ENCODE results near the gene ST3GAL5.
"Not testable (repeated sequence)": the region's sequence is repeated elsewhere in the genome, so short reads cannot be mapped to it uniquely, and the experiment has no call there.

Gene ST3GAL5

DNA sequence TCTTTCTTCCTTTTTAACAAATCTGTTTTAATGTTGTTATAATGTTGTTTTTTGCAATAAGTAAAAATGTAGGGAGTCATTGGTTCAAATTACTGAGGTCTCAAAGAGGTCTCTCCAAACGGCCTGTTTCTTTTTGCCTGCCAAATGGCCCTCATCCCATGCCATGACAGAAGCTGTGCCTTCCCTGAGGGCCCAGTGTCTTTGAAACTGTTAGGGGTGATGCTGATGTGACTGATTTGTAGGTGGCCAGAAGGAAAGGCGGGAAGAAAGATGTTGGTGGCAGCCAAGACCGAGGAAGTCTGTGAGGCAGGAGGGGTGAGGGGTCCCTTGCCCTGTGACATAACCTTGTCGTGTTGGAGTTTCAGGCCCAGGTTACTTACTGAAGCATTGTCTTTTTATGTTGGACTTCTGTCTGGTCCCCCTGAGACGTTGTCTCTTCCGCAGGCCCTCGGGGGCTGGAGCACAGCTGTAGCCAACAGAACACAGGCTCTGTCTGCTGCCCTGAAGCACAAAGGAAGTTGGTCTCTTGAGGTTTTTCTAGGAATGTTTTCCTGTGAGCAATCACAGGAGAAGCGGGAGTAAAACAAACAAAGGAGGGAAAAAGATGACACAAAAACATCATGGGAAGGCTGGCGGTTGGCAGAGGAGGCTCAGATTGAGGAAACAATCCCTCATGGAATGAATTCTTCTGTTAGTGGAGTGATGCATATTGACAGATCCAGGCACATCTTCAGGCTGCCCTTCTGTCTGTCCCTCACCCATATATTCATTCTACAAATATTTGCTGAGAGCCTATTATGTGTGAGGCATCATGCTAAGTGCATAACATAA is 4.9 kb upstream of the ST3GAL5 start:
- no peak for DNase-seq (ENCODE audit: low spot score)

- no peak for DNase-seq (ENCODE audit: low spot score)
These were observed 3.6 kb upstream of the ST3GAL5 start for GRCh38 chr2:85892216-85892944.

DNA sequence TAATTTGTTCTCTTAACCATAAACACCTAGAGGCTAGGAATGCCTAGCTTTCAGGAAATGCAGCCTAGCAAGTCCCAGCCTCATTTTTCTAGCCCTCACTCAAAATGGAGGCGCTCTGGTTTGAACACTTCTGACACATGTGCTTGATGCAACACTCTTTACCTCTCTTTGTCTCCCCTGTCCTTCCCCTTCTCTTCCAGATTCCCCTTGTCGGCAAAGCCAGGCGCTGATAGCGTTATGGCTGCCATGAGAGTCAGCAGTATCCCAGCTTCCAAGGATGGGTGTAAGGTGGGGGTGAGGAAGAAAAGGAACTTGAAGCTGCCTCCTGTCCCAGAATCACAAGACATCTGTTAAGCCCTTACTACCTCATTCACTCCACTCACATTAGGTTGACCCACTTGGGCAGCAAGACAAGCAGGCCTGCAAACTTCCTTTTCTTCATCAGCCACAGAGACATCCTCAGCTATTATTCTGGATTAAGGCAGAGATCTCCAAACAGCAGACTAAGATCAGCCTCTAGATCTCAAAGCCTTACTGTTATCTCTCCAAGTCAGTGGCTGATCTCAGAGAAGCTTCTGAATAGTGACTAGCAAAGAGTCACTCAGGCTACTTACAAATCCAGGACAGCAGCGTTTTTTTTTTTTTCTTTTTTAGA is 1.9 kb upstream of the ST3GAL5 start:
- DNase-seq (ENCODE audit: low spot score), result no peak

GRCh38 chr2:85889627-85890281 is 964 bp upstream of the ST3GAL5 start:
- no peak for DNase-seq (ENCODE audit: low spot score)

DNA sequence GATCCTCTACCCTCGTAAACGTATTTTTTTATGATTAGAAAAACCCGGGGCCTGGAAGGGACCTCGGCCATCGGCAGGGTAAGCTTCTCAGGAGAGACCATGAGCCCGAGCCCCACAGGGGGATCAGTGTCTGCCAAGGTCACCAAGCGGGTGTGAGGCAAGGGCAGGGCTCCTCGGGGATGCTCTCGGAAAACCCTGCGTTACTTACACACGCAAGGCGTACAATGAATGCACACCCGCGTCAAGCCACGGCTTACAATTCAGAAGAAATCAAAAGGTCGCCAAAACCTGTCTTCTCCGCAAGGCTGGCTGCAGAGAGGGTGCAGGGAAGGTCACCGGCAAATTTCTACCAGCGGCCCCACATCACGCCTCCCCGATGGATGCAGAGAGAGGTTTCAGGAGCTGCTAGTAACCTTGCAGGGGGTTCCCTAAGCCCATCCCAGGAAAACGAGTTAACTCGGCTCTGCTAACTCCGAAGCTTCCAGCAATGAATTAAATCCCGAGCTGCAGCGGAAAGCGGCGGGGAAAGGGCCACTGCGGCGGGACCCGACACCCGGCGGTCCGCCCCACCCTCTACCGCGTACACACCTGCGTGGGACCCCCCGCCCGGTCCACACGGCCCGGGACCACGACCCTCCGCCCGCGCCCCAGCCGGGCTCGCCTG is 638 bp downstream of the ST3GAL5 start:
- DNase-seq (ENCODE audit: low spot score), result peak; percentile 46

DNA sequence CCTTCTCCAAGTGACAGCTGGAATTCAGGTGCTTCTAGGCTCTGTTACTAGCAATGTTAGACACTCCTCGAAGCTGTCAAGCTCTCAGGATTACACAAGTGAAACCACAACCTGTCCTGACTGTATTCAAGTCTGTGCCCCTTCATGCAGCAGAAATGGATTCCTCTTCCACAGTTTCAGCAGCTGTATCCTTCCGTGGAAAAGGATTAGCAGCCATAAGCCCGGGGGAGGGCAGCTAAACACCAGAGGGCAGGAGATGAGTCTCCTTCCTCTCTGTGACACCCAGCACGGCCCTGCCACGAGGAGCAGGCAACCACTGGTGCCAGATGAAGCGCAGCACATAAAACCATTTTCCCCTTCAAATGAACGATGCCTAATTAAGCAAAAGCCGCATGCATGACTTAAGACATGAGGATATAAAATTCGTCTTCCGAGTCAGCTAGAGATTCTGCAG is 1.2 kb downstream of the ST3GAL5 start:
- DNase-seq (ENCODE audit: low spot score), result peak; percentile 52

- DNase-seq (ENCODE audit: low spot score), result no peak
These were observed 2.2 kb downstream of the ST3GAL5 start for GRCh38 chr2:85886590-85886989.

DNA sequence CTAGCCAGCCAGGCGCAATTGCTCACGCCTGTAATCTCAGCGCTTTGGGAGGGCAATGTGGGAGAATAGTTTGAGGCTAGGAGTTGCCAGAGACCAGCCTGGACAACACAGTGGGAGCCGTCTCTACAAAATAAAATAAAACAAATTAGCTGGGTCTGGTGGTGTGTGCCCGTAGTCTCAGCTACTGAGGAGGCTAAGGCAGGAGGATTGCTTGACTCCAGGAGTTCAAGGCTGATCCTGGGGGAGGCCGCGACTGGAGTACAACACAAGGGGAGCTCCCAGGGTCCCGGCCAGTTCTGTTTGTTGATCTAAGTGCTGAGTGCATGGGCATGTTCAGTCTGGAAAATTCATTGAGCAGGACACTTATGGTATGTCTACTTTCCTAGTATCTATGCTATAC is 2.6 kb downstream of the ST3GAL5 start:
- no peak for DNase-seq (ENCODE audit: low spot score)

GRCh38 chr2:85881781-85882180 is 7.0 kb downstream of the ST3GAL5 start:
- not testable (repeated sequence) for DNase-seq (ENCODE audit: low spot score)

GRCh38 chr2:85880716-85881328 is 8.0 kb downstream of the ST3GAL5 start:
- DNase-seq (ENCODE audit: low spot score), result not testable (repeated sequence)

GRCh38 chr2:85878719-85879370 is 9.9 kb downstream of the ST3GAL5 start:
- no peak for DNase-seq (ENCODE audit: low spot score)

GRCh38 chr2:85875350-85876050 is 13.3 kb downstream of the ST3GAL5 start:
- no peak for DNase-seq (ENCODE audit: low spot score)

DNA sequence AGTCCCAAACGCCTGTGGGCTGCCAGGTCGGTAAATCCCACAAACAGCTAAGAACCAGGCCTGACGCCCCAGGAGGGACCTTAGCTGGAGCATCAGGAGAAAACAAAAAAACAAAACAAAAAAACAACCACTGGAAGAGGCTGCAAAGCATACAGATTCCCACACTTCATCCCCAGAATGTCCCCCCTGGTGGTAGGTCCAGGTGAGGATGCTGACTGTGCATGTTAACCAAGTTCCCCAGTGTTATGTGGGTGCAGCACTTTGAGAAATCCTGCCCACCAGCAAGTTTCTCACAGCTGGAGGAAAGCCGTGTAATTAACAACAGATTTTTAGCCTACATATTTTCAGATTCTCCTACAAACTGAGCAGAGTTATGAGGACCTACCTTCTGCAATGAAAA is 15.1 kb downstream of the ST3GAL5 start:
- no peak for DNase-seq (ENCODE audit: low spot score)

DNA sequence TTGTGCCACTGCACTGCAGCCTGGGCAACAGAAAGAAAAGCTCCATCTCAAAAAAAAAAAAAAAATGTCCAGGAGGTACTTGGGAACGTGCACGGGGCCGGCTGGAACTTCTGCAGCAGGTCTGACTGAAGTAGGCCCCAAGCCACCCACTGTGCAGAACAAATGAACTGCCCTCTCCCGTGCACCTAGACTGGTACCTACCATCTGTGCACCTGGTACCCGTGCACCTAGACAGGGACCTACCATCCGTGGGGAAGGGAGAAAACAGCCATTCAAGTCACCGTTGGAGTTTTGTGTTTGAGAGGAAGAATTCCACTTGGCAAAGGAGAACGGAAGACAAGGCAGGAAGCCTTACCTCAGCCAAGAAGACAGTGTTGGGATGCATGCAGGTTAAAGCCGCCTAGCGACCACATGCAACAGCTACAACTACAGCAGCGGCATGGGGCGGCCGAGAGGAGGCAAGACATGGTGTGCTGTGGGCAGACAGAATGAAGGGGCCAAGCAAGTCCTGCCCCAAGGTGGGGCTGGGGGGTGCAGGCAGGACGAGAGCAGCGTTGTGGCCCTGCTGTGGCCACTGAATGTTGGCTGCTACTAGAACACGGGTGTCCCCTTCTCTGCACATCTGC is 16.1 kb downstream of the ST3GAL5 start:
- no peak for DNase-seq (ENCODE audit: low spot score)

DNA sequence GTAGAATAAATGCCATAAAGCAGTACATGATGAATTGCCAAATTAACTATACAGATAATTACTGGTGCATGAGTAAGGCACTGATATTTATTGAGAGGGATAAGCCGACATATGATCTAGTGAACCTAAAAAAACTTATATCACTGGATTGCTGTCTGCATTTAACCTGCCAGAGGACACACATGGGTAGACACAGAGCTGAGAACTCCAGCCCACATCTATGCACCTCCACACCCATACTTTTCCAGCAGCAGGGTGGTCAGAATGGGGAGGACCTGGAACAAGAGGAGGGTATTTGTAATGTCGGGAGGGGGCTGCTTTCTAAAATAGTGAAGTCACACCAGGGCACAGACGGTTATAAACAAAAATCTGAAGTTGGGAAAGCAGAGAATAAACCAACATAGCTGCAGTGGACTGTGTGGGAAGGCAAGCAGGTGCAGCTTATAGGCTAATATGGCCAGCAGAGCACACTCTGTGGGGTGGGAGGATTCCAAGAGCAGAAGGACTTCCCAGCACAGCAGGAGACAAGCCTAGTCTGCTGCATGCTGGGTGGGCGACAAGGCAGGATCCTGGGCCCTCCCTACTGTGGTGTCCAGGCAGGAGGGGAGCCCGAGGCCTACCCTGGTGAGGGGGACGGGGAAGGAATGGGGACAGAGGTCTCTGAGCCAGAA is 17.2 kb downstream of the ST3GAL5 start:
- no peak for DNase-seq (ENCODE audit: low spot score)

DNA sequence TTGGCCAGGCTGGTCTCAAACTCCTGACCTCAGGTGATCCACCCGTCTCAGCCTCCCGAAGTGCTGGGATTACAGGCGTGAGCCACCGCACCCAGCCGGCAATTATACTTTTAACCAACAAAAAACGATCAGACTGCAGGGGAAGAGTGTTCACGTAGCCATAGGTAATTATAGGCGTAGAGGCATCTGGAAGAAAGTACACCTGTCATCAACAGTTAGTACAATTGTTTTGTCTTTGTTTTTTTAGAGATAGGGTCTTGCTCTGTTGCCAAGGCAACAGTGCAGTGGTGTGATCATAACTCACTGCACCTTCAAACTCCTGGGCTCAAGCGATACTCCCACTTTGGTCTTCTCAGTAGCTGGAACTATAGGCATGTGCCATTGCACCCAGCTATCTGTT is 20.0 kb downstream of the ST3GAL5 start:
- DNase-seq (ENCODE audit: low spot score), result no peak

DNA sequence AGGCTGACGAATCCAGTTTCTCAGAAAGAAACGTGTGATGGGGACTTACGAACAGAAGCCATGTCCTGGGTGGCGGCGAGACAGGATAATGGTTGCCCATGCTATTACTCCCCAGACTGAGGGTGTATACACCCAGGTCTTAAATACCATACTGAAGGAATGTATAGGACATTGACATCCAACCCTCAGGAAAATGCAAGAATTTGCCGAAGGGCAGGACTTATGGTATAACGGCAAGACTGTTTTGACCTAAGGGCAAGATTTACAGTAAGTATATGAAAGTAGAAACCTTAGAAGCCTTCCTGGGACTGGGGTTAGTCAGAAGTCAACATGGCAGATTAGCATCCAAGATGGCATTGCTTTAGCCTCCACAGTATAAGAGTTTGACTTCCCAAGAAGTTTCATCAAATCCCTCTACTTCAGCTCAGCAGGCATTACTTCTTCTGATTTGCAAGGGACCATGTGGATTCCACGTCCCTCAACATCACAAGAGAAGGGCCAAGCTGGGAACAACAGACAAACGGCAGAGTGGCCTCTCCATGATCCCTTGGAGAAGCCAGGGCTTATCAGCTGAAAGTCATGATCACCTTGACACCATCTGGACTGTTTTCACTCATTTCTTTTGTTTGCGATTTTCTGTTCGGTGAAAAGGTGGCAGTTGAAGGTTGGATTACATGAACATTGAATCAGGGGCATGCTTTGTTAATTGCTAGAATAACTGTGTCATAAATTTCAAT is 21.1 kb downstream of the ST3GAL5 start:
- no peak for DNase-seq (ENCODE audit: low spot score)

GRCh38 chr2:85867121-85867520 is 21.7 kb downstream of the ST3GAL5 start:
- no peak for DNase-seq (ENCODE audit: low spot score)
